DMS153 treated with DMSO at 0.1 percent for 48 hours (cell line): ENCODE measurements around the gene MRPL50.

ENCODE experiments used
- DNase-seq: peaks from one replicate; lab custom pipeline; 2025; ENCODE audit not compliant: unreplicated experiment; lab: John Stamatoyannopoulos, UW

Gene MRPL50

DNA sequence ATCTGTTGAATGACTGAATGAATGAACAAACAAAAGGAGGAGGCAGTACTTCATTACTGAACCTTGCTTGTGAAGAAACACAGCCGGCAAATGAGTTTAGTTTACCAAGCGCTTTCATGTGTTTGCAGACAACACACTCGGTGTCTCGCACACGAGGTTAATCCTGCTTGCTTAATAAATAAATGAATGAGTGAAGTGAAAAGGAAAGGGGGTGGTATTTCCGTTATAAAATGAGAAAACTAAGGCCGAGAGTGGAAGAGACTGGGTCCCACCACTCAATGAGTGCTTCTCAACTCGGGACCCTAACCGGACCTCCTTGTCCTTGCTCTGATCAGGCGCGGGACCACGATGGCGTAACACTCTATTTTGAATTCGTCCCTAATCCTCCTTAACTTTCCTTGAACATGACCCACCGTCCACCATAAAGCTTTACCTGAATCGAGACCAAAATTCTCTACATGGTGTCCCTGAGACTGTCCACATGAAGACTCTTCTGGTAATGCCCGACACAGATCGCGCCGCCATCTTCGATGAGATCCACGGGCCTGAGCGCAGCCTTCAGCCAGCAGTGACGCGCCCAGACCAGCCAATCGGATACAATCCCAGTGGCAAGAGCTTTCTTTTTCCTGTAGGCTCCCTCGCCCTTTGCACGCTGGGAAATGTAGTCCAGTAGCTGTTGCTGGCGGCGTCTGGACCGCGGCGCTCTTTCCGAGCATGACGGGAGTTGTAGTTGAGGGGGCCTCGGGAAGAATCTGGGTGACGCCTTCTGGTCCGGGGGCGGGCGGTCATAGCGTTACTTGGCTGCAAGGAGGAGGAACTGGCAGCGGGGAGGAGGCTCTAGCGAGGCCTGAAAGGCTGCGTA, at the start of gene MRPL50, which contains the start of gene ZNF189:
Gene MRPL50 (minus strand): TSS at position 551 of the 862 bp plus-strand sequence. CDS start 26 bp downstream, at position 525.
Gene ZNF189 (plus strand): TSS at position 784 of the 862 bp plus-strand sequence. CDS start 306 bp downstream, outside the sequence.
- peak; percentile 99 for DNase-seq

DNA sequence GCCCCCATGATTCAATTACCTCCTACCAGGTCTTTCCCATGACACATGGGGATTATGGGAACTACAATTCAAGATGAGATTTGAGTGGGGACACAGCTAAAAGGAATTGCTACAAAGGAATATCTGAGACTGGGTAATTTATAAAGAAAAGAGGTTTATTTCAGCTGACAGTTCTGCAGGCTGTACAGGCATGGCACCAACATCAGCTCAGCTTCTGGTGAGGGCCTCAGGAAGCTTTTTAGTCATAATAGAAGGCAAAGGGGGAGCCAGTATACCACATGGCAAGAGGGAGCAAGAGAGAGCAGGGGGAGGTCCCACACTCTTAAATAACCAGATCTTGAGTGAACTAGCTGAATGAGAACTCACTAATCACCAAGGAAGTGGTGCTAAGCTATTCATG, 48.3 kb upstream of the MRPL50 start:
- DNase-seq = no peak

DNA sequence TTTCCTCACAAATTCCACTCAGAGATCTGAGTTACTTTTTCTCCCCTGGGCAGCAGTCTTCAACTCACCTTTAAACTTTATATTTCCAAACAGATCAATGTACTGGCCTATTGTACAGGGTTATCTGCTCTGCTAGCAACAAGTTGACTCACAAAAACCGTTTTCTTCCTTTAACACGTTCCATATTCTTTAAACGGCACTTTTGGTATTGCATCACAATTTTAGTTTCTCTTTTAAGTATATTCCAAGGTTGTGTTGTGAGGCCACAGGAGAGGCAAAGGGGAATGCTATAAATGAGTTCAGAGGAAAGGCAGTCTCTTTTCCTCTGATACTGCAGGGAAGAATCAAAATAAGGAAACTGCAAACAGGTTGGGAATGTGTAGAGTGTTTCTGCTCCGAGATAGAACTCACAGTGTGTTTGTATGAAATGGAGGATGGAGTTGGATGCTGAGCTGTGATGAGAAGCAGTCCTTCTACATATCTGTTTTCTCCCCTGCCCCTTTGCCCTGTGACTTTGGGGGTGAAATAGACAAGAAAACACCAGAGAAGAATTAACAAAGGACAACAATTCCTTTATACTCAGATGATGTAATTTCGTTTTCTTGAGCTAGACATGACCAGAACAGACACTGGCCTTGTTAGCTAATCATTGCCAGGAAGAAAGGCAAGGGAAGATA, 47.1 kb upstream of the MRPL50 start:
- DNase-seq = no peak

DNA sequence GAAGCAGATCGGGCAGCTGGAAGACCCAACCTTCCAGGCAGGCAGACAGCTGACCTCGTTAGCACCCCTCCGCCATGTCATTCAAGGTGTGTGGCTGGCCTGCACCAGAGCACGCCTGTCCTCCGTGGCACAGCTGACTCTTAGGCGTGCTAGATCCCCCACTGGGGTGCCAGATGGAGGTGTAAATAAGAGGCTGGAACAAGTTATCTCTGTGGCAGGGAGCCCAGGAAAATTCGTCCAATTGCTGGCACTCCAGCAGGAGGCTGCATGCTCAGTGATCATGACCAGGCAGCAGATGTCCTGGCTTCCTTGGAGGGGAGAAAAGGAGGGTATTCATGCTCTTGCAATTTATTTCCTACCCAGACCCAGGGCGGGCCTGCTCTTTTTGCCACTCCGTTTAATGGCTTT, 45.0 kb upstream of the MRPL50 start:
- no peak for DNase-seq

DNA sequence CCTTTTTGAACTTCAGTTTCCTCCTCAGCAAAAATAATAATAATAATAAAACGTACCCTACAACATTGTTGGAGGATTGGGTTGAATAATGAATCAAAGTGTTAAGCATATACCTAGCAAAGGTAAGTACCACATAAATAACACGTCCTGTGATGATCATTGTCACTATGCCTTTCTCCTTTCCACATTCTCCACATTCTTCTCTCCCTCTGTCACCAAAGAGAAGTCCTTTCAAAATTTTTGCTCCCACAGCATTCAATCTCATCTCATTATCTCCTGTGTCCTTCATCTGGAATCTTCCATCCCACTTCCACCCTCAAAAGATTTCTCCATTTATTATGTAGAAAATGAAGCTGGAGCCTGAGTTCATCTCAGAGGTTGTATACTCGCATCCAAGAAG, 44.3 kb upstream of the MRPL50 start:
- DNase-seq = no peak

DNA sequence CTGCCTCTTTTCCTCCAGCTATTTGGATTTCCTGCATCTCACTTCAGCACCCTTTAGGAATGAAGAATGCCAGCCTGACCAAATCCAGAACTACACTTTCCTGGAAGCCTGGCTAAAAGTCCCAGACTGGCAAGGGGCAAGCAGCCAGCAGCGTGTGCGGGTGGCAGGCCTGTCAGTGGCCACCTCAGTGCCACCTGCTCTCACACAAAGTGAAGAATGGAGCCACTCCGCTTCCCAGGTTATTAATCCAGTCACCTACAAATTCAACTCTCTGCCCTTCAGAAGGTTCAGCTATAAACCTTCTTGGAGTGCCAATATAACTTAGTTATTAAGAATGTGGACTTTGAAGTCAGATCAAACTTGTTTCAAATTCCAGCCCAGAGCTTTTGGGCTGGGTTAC, 43.9 kb upstream of the MRPL50 start:
- no peak for DNase-seq

DNA sequence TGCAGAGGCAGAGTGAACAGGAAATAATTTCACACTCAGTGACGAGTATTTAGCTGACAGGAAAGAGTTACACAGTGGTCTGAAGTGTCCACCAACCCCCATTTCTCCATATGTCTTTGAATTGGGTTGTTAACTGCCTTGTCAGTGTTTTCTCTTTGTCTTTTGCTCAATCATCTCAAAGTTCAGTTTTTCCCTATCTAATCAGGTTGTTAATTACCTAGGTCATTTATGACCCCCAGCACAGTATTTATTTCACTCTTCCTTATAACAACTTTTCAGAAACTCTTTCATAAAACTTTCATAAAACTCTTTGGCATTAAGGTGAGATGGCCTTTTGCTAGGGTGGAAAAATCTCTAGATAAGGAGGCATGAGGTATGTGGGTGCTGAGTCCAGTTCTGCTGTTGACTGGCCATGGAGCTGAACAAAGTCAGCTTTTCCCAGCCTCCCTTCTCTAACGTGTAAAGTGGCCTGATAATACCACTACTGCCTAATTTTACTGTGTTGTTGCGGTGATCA, 42.4 kb upstream of the MRPL50 start:
- no peak for DNase-seq

DNA sequence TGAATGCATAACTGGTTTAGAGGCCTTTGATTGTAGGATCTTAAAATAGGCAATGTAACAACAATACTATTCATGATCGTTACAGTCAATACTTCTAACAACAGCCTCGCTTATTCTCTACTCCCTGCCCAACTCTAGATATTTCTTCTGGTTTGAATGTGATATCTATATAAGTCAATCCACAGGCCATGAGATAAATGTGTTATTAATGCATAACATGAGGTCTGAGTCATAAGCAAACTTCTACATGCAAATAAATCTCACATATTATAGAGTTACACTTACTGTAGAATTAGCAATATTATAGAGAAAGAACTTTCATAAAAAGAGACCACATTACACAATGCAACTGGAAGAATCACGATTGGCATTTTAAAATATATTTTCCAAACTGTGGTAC, 40.1 kb upstream of the MRPL50 start:
- no peak for DNase-seq

DNA sequence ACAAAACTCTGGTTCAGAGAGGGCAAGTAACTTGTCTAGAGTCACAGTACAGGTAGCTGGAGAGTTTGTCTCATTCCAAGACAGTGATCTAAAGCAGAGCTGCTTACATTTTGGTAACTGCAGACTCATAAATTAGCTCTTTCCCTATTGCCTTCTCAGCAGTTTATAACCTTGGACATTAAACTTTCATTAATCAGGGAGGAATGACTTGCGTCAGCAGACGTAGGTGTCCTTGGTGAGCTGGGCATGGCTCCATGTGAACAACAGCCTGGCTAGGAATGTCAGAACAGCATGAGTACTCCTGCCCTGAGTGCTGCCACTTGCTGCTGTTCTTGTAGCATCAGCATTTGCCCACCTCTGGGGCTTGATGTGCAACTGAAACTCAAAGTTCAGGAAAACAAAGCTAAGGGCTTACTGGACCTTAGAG, 39.4 kb upstream of the MRPL50 start:
- no peak for DNase-seq

DNA sequence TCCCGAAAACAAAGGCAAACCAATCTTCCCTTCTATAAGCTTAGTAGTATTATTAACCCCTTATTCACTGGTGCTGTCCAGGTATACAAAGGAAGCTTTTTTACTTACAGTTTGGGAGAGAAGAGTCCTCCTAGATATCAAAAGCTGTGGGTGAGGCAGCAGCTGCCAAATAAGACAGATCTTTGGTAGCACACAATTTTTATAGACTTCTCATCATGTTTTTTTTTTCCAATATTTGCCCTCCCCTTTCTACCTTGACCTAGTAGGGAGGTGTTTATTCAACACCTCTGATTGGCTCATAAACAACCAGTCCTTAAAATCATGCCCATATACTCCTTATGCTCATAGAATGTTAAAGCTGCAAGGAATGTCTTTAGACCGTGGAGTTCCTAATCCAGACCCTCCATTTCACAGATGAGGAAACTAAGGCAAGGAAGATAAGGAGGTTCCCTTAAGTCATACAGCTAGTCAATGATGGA, 37.2 kb upstream of the MRPL50 start, which contains the start of gene ALDOB:
Gene ALDOB (minus strand): TSS at position 174 of the 479 bp plus-strand sequence. CDS start 4,887 bp downstream, outside the sequence.
- DNase-seq = no peak

DNA sequence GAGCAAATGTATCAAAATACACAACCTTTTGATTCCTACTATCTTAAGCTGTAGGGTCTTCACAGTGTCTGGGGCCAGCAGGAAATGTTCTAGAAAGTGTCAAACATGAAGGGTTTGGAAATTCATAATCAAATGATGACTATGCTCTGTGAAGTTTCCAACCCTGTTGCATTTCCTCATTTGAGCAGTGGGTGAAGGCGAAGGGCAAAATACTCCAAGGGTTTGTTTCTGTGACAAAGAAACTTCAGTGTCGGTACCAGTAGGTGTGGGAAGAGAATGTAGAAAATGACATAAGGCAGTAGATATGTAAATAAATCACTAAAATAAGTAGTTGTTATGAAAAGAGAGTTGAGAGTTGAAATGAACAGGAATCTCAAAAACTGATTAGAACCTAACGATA, 36.6 kb upstream of the MRPL50 start:
- no peak for DNase-seq

DNA sequence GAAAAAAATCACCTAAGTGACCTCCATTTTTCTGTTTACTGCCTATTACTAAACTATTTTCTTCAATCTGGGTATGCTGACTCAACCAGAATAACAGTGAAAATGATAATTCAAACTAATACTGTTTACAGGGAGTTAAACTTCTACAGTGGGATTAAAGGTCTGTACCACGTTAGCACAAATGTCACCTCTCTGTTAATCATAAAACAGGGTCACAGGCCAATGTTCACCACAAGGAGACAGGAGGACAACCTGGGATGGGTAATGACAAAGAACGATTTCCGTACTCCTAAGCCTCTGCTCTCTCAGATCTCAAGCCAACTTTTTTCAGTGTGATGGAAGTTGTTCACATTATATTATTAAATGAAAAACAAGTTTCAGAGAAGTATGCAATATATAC, 34.8 kb upstream of the MRPL50 start:
- DNase-seq = no peak

DNA sequence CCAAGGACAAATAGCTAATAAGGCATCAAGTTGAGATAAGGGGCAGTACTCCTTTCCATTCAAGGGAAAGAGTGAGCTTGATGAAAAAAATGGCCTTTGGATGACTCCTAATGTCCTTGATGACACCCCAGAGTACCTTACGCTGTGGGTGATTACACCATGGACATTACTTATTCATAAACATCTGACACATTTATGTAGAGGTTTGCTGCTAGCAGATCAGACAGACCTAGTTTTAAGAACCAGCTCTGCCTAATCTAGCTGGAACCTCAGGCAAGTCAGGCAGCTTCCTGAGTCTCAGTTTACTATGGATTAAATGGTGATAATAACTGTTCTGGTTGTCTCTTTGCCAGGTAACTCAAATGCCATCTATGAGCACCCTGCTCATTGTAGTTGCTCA, 34.3 kb upstream of the MRPL50 start:
- DNase-seq = no peak

DNA sequence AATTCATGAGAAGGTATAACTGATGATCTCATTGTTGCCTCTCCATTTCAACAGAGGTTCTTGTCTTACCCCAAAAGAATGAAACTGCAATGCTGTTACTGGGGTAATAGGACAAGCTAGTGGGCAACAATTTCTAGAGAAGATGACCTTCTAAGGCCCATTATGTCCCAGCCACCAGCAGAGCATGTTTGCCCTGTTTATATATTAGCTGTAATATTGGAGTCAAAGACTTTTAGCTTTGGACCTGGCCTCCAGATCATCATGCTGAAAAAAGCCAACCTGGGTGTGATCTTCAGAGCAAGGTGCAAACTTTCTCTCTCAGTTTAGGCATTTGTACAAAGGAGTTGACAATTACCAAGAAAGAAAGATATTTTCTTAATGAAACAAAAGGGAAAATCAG, 33.8 kb upstream of the MRPL50 start:
- no peak for DNase-seq

DNA sequence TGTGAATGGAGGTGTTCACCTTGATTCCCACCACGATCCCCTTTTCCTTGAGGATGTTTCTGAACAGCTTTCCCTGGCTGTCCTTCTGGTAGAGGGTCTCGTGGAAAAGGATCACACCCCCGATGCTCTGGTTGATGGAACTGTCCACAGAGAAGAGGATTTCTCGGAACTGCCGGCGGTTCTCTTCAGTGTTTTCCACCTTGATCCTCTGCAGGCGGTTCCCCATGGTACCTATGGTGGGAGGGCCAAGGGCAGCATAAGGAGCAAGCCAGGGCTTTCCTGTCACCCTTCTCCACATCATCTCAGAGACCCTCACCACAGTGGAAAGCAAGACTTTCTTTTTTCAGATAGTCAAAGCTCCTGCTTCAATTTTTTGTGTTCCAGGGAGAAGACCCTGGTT, 31.3 kb upstream of the MRPL50 start:
- no peak for DNase-seq

DNA sequence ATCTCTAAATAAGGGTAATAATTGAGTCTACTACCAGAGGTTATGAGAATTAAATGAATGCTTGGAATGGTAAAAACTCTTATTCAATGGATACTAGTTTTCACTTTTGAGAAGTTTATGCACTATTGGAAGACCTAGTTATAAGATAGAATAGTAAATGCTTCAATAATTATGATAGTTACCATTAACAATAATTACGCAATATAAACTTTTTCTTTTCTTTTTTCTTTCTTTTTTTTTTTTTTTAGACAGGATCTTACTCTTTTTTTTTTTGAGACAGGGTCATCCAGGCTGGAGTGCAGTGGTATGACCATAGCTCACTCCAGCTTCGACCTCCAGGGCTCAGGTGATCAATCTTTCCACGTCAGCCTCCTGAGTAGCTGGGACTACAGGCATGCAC, 30.5 kb upstream of the MRPL50 start:
- no peak for DNase-seq

DNA sequence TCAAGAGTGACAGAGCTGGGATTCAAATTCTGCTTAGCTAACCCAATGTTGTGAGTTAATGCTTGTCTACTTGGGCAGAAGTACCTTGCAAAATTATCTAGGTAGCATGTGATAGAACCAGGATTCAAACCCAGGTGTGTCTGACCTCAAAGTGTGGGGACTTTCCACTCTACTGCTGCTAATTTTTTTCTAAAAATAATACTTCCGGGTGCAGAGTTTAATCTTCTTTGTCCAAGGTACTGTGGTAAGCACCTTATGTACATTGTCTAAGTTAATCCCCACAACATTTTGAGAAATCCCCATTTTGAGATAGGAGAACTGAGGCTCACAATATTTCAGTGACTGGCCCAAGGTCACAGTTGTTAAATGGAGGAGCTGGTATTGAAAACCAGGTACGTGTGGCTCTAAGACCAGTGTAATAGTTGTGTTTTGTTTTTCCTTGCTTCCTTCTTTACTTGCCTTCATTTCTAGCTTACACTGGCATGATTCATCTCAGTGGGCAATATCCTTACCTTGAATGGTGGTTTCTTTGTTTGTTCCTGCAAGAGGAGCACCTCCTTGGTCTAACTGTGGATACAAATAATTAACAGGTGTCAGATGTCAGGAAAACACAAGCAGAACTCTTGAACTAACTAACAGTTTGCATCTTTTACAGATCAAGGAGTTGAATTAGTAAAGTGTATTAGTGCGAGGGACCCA, 29.7 kb upstream of the MRPL50 start:
- no peak for DNase-seq

DNA sequence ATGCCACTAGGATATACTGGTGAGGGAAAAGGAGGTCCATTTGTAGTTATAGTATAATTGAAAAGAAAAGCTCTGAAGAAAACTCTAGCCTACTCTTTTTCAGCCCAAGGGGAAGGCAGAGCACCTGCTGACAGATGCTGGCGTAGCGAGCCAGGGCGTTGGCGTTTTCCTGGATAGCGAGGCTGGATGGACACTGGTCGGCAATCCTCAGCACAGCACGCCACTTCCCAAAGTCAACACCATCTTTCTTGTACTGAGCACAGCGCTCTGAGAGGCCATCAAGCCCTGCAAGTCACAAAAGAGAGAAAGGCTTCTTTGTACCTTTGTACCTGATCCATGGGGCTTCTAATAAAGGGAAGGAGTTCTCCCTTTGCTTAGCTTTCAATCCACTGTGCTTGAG, 28.9 kb upstream of the MRPL50 start:
- no peak for DNase-seq

DNA sequence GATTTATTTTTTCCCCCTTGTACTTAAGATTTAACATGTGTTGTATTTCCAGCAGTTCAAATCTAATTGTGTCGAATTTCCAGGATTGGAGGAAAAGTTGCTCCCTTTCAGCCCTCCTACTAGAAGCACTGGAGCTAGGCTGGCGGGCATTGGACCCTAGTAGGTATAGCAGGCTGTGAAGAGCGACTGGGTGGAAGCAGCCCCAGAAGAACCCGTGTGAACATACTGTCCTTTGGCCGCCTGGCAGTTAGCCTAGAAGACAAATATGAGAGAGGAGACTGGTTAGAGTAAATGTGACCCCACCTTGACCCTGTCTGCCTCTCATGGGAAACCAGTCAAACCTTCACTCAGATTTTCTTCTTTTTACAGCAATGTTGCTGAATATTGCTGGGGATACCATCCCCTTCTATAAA, 23.2 kb upstream of the MRPL50 start:
- DNase-seq = no peak

DNA sequence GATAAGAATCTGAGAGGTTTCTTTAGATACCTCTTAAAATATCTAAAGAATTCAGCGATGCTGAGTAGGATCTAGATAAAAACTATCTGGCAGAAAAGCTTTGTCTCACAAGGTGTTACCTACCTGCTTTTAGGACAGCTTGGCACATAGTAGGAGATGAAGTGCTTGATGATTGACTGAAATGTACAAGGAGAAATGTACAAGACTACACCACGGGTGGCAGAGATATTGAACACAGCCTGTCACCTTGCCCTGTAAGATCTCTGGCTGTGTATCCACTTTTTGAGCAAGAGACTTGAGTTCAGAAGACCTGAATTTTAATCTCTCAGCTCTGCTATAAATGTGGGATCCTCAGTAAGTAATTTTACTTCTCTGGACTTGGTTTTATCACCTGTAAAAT, 21.4 kb upstream of the MRPL50 start:
- no peak for DNase-seq
